Measurements from ENCODE around the gene TCEA2. TPM values are rescaled to one million over a fixed set of nuclear protein-coding genes. Genes with fewer than 3 reads are reported as not detected.

Gene TCEA2
- total RNA-seq, 4 donors from 2014 or later, result 5.6 to 94.3 (median 14.8) TPM

DNA sequence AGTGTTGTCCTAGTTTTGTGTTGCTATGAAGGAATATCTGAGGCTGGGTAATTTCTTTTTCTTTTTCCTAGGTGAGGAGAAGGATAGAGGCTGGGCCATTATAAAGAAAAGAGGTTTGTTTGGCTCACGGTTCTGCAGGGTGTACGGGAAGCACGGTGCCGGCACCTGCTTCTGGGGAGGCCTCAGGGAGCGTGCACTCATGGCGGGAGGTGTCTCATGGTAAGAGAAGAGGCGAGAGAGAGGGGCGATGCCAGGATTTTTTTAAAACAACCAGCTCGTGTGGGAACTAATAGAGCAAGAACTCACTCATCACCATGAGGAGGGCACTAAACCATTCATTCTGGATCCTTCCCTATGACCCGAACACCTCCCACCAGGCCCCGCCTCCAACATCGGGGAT lies 58.6 kb downstream of the TCEA2 start:
- Histone ChIP-seq H3K27me3 (peaks cover 36% of the 10 kb centered on the region), H3K9me3 (no peaks in the 10 kb centered on the region), H3K36me3 (no peaks in the 10 kb centered on the region), H3K27ac (no peak overlapping the region), H3K4me3 (no peak overlapping the region), H3K4me1 (peaks cover 0 to 5% (median 2%) of the 10 kb centered on the region in 4 donors)
- TF ChIP-seq EP300 (IDR thresholded peaks at IDR 0.05; ENCODE audit: low read depth) (no peak), POLR2AphosphoS5 (IDR thresholded peaks at IDR 0.05) (no peak), POLR2A (IDR thresholded peaks at IDR 0.05) (no peak)
- TF ChIP-seq, protein P1, sequence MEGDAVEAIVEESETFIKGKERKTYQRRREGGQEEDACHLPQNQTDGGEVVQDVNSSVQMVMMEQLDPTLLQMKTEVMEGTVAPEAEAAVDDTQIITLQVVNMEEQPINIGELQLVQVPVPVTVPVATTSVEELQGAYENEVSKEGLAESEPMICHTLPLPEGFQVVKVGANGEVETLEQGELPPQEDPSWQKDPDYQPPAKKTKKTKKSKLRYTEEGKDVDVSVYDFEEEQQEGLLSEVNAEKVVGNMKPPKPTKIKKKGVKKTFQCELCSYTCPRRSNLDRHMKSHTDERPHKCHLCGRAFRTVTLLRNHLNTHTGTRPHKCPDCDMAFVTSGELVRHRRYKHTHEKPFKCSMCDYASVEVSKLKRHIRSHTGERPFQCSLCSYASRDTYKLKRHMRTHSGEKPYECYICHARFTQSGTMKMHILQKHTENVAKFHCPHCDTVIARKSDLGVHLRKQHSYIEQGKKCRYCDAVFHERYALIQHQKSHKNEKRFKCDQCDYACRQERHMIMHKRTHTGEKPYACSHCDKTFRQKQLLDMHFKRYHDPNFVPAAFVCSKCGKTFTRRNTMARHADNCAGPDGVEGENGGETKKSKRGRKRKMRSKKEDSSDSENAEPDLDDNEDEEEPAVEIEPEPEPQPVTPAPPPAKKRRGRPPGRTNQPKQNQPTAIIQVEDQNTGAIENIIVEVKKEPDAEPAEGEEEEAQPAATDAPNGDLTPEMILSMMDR (IDR thresholded peaks at IDR 0.05), result no peak
- 77 to 82% methylated on average over 3 to 12 of the region's 12 CpGs for WGBS, 2 donors (ENCODE audit: low coverage in 1 of 2)
- in situ Hi-C loops (cut with MboI; ENCODE audit: low pct_ligation_motif_present in 1 of 4, low pct_unique_long_range_greater_than_20kb in 1 of 4, low sequenced_read_pairs in 3 of 4) (no loop called here), intact Hi-C loops (cut with DNase I; ENCODE audit: low total_unique reads) (no loop called here)
- DNase-seq, result no peak

Small RNA genes within 50 kb of the gene (small RNA-seq; reads per million reads assigned to genes)
- gene AL355803.1 (0 reads per million in 4 donors), gene MIR6813 (0 reads per million in 4 donors)

Other genes starting within 250 kb of the TCEA2 start
- gene ZBTB46, start 231.9 kb upstream of the TCEA2 start, total RNA-seq, result 1 to 10 TPM; 2.3 to 6.0 (median 5.3) TPM
- gene ABHD16B, start 201.7 kb upstream of the TCEA2 start, total RNA-seq, result not detected
- 10 to 100 TPM; 40.8 to 67.0 (median 62.6) TPM for gene TPD52L2, start 197.9 kb upstream of the TCEA2 start, total RNA-seq
- gene DNAJC5, start 168.1 kb upstream of the TCEA2 start, total RNA-seq, result 10 to 100 TPM; 59.9 to 77.3 (median 71.4) TPM
- gene UCKL1, start 106.8 kb upstream of the TCEA2 start, total RNA-seq, result 100 to 1,000 TPM in 1 of 4 donors, 10 to 100 TPM in 3; 41.1 to 189 (median 68.5) TPM
- gene ZNF512B, start 93.3 kb upstream of the TCEA2 start, total RNA-seq, result 1 to 10 TPM; 1.8 to 5.2 (median 2.1) TPM
- gene SAMD10, start 83.6 kb upstream of the TCEA2 start, total RNA-seq, result 10 to 100 TPM in 3 of 4 donors, 1 to 10 TPM in 1; 5.9 to 86.2 (median 19.4) TPM
- gene PRPF6, start 82.1 kb upstream of the TCEA2 start, total RNA-seq, result 10 to 100 TPM; 29.2 to 55.7 (median 51.8) TPM
- 10 to 100 TPM in 1 of 4 donors, 1 to 10 TPM in 1, under 1 TPM in 1, not detected in 1; 0.68 to 34.8 (median 1.4) TPM for gene C20orf204, start 27.0 kb upstream of the TCEA2 start, total RNA-seq
- gene SOX18, start 13.6 kb upstream of the TCEA2 start, total RNA-seq, result 10 to 100 TPM in 1 of 4 donors, 1 to 10 TPM in 3; 1.8 to 14.2 (median 6.5) TPM
- gene RGS19, start 16.3 kb downstream of the TCEA2 start, total RNA-seq, result 10 to 100 TPM in 2 of 4 donors, 1 to 10 TPM in 1, not detected in 1; 5.5 to 37.4 (median 10.8) TPM
- under 1 TPM in 2 of 4 donors, not detected in 2; 0.14 to 0.32 TPM for gene OPRL1, start 16.9 kb downstream of the TCEA2 start, total RNA-seq
- gene LKAAEAR1, start 21.2 kb downstream of the TCEA2 start, total RNA-seq, result not detected
- not detected for gene NPBWR2, start 44.4 kb downstream of the TCEA2 start, total RNA-seq
- under 1 TPM in 2 of 4 donors, not detected in 2; 0.16 to 0.55 TPM for gene MYT1, start 101.3 kb downstream of the TCEA2 start, total RNA-seq
- gene PCMTD2, start 192.6 kb downstream of the TCEA2 start, total RNA-seq, result 10 to 100 TPM; 17.6 to 55.3 (median 34.2) TPM